BLaER1 (cell line): Measurements from ENCODE around the gene GNB1L.
A peak's percentile ranks its signal among the peaks of the same experiment; 100 is the strongest.
"Not testable (repeated sequence)": the region's sequence is repeated elsewhere in the genome, so short reads cannot be mapped to it uniquely, and the experiment has no call there.

Experiments
- H3K27ac ChIP-seq: shearing (Covaris generic); formaldehyde crosslinking; 2 replicates; pipeline ENCODE4 v1.8.1; 2022
- H3K27me3 ChIP-seq: shearing (Covaris generic); formaldehyde crosslinking; 2 replicates; pipeline ENCODE4 v1.8.1; 2022
- H3K36me3 ChIP-seq: shearing (Covaris generic); formaldehyde crosslinking; 2 replicates; pipeline ENCODE4 v1.8.1; 2022
- H3K4me1 ChIP-seq: shearing (Covaris generic); formaldehyde crosslinking; 2 replicates; pipeline ENCODE4 v1.8.1; 2022
- H3K4me2 ChIP-seq: shearing (Covaris generic); formaldehyde crosslinking; 2 replicates; pipeline ENCODE4 v1.8.1; 2022
- H3K4me3 ChIP-seq: shearing (Covaris generic); formaldehyde crosslinking; 2 replicates; pipeline ENCODE4 v1.8.1; 2022
- H3K9ac ChIP-seq: shearing (Covaris generic); formaldehyde crosslinking; 2 replicates; pipeline ENCODE4 v1.8.1; 2022
- H3K9me3 ChIP-seq: shearing (Covaris generic); formaldehyde crosslinking; 2 replicates; pipeline ENCODE4 v1.8.1; 2022
- H4K20me1 ChIP-seq: shearing (Covaris generic); formaldehyde crosslinking; 2 replicates; pipeline ENCODE4 v1.8.1; 2022
- Cebpa-rat ChIP-seq: shearing (Covaris generic); IDR thresholded peaks from 2 replicates; pipeline ENCODE4 v1.8.1; 2022

Gene GNB1L

DNA sequence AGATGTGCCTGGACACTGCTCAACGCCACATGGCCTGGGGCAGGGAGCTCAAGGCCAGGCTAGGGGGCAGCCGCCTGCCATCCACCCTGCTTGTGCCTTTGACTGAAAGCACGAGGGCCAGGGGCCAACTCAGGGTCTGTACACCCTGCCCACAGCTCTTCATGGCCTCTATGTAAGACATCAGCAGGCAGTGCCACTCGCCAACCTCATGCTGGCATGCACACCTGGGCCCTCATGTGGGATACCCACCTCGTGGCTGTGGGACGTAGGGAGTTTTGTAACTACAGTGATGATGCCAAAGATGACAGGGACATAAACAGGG is 68.4 kb downstream of the GNB1L start:
- H3K4me1 ChIP-seq, result 0 out of 2 replicates have a peak, but pooled peaks cover under 1% of the 10 kb centered on the region
- no peak overlapping the region for H3K4me2 ChIP-seq
- H3K9me3 ChIP-seq, result peaks cover 48% of the 10 kb centered on the region
- H3K36me3 ChIP-seq, result peaks cover 37% of the 10 kb centered on the region
- TF ChIP-seq Cebpa-rat, result no peak
- H3K27ac ChIP-seq, result no peak overlapping the region
- H3K27me3 ChIP-seq, result no peaks in the 10 kb centered on the region
- H4K20me1 ChIP-seq, result no peaks in the 10 kb centered on the region
- H3K9ac ChIP-seq, result no peak overlapping the region
- H3K4me3 ChIP-seq, result no peak overlapping the region

DNA sequence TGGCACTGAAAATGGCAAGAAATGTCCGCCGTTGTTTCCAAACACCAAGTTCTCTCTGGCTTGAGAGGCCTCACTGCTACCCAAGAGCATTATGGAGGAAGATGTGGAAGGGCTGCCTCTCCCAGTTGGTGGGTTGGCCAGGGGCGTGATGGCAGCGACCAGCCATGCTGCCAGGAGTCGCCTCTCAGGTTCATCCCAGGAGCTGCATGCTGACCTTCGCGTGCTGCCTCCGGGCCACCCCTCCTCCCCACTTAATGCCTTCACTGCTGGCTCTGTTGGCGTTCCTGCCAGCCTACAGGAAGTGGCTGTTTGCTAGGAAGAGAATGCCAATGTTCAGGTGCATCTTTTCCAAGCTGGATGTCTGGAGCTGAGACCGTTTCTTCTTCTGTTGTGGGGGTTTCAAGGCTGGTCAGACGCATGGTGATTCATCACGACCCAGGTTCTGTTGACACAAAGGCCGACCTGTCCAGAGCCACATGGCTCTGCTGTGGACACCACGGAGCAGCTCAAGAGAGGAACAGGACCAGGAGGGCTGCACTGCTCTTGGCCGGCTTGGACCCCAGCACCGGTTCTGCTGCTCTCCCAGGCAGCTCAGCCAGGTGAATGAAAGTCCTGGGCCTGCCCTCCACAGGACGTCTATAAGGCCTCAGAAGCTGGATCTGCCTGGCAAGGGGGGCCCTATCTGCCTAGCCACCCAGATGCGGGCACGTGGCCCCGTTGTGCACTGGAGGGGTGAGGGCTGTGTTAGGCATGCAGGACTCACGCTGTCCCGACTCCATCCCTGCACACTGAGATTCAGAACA is 69.0 kb downstream of the GNB1L start:
- no peak for TF ChIP-seq Cebpa-rat
- Histone ChIP-seq H3K9me3 (peaks cover 46% of the 10 kb centered on the region), H3K27me3 (no peaks in the 10 kb centered on the region), H3K27ac (no peak overlapping the region), H3K4me1 (peaks cover 6% of the 10 kb centered on the region; the same call in 1 of the 2 replicates), H3K4me2 (no peak overlapping the region), H3K4me3 (no peak overlapping the region), H3K9ac (no peak overlapping the region), H4K20me1 (no peaks in the 10 kb centered on the region), H3K36me3 (peaks cover 32% of the 10 kb centered on the region)

DNA sequence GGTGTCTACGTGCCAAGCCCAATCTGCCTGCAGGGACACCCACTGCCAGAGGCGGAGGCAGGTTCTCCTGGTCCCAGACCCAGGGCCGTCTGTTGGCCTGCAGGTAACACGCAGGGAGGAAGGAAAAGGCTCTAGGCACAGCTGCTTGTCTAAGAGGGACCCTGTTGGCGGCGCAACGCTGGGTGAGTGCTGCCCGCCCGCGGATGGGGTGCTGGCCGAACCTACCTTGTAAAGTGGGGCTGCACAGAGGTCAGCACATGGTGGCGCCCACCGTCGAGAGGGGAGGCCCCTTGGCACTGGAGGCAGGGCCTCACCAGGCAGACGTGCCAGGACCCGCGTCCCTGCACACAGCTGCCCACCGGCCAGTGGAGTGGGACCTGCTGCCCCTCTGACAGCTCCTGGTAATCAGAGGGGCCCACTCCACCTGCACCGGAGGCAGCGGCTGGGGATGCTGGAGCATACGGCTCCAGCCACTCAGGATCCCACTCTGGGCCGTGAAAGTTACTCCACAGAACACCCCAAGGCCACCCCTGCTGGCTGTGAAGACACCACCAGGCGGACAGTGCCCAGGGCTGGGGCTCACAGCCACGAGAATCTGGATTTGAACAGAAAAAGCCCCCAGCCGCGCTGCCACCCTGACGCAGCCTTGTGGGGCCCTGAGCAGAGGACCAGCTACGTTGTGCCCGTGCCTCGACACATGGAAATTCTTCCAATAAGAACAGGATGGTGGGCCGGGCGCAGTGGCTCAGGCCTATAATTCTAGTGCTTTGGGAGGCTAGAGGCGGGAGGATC is 70.1 kb downstream of the GNB1L start:
- Histone ChIP-seq H3K4me3 (no peak overlapping the region), H4K20me1 (no peaks in the 10 kb centered on the region), H3K4me2 (no peak overlapping the region), H3K27ac (no peak overlapping the region), H3K4me1 (peaks cover 17% of the 10 kb centered on the region), H3K9me3 (peaks cover 35% of the 10 kb centered on the region), H3K27me3 (no peaks in the 10 kb centered on the region), H3K9ac (no peak overlapping the region), H3K36me3 (peaks cover 22% of the 10 kb centered on the region)
- no peak for TF ChIP-seq Cebpa-rat

DNA sequence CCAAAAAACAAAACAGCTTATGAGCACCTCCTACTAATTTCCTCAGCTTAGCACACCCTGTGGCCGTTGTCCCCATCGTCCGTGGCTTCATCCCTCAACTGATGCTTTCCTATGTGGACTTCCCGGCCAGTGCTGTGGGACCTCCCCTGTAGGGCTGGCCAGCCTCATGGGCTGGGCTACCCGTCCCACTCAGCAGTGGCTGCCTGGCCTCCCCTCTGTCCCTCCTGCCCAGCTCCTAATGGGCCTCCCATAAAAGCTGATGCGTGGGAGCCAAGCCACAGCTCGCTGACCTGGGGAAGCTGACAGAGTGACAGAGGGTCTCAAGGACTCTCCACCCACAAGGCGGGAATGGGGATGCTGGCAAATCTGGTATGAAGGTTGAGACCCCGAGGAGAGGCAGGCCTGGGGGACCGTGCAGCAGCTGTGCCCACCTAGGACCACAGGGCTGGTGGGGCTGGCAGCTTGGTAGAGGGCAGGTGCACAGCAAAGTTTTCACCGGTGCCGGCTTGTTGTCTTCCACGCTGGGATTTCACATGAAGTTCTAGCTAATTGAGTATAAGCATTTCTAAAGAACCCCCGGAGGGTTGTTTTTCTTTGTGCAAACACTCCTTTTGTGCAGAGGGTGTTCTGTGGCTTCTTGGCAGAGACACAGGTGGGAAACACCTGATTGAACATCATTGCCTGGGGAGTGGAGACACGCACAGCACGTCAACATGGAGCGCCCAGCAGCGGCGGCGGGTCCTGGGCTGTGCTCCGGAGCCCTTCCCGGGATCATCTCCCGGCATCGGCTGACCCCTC is 70.9 kb downstream of the GNB1L start:
- H3K9ac ChIP-seq, result no peak overlapping the region
- no peak for TF ChIP-seq Cebpa-rat
- H3K4me3 ChIP-seq, result no peak overlapping the region
- no peak overlapping the region for H3K4me2 ChIP-seq
- peaks cover 25% of the 10 kb centered on the region for H3K4me1 ChIP-seq
- H4K20me1 ChIP-seq, result no peaks in the 10 kb centered on the region
- no peak overlapping the region for H3K27ac ChIP-seq
- peaks cover 27% of the 10 kb centered on the region for H3K9me3 ChIP-seq
- H3K36me3 ChIP-seq, result peaks cover 14% of the 10 kb centered on the region
- H3K27me3 ChIP-seq, result no peaks in the 10 kb centered on the region

DNA sequence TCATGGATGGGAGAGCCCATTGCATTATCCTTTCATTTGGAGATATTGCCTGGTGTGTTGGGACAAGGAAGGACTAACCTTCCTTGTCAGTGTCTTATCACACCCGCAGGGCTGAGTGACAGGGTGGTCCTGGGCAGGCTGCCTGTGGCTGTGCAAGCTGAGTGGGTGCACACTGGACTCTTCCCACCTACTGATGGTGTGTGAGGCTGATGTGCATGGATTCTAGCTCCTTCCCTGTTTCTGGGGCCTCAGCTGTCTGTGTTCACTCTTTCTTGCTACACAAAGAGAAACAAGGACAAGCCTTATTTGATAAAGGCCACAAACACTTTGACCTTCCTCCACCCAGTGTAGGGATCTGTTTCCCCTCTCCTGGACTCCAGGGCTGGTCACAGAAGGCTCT is 72.1 kb downstream of the GNB1L start:
- Histone ChIP-seq H3K4me2 (no peak overlapping the region), H3K27me3 (no peaks in the 10 kb centered on the region), H3K4me3 (no peak overlapping the region), H3K4me1 (peaks cover 27% of the 10 kb centered on the region), H3K27ac (no peak overlapping the region), H3K9ac (no peak overlapping the region), H4K20me1 (no peaks in the 10 kb centered on the region), H3K36me3 (peaks cover 1% of the 10 kb centered on the region; the same call in 1 of the 2 replicates), H3K9me3 (peaks cover 22% of the 10 kb centered on the region)
- TF ChIP-seq Cebpa-rat, result no peak

DNA sequence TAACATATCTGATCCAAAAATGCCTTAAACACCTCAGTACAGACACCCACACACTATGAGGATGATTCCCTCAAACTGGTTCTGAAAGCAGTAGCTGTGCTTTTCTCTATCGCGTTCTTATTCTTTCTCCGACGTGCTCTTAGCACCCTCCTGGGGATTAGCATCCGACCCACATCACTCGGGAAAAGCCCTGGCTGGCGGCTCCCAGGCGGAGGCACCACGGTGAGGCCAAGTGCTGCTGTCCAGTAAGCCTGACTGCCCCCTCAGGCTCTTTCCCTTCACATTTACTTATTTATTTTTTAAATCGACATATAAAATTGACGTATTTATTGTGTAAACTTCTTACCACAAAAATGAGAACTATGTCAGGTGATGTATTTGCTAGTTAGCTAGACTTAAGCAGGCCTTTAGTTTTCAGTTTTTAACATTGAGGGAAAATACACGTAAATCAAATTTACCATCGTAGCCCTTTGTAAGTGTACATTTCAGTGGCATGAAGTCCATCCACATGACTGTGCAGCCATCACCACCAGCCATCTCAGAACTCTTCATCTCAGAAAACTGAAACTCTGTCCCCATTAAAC is 74.9 kb downstream of the GNB1L start:
- TF ChIP-seq Cebpa-rat, result no peak
- no peaks in the 10 kb centered on the region for H4K20me1 ChIP-seq
- H3K9me3 ChIP-seq, result peaks cover 22% of the 10 kb centered on the region
- peak overlapping the region; percentile 53 for H3K4me2 ChIP-seq
- no peaks in the 10 kb centered on the region for H3K36me3 ChIP-seq
- H3K27ac ChIP-seq, result no peak overlapping the region
- H3K4me1 ChIP-seq, result peaks cover 42% of the 10 kb centered on the region
- no peak overlapping the region for H3K4me3 ChIP-seq
- H3K9ac ChIP-seq, result no peak overlapping the region
- H3K27me3 ChIP-seq, result no peaks in the 10 kb centered on the region

DNA sequence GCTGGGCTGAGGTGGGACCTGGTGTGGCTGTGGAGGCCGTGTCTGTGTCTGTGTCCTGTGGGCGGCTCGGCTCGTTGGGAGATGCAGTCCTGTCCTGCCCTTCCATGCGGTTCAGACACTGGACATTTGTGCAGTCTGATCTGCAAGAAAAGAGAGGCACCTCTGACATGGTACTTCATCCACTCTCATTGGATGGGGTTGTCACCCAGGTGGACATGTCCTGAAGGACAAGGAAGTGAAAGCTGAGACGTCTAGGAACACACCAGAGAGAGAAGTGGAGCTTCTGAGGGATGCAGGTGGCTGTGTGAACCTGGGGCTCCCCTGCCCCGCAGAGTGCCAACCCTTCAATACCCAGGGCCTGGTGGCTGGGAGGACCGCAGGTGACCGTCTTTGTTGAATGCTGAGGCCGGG is 75.7 kb downstream of the GNB1L start:
- H3K36me3 ChIP-seq, result no peaks in the 10 kb centered on the region
- H3K9me3 ChIP-seq, result peaks cover 22% of the 10 kb centered on the region
- peaks cover 46% of the 10 kb centered on the region for H3K4me1 ChIP-seq
- H4K20me1 ChIP-seq, result no peaks in the 10 kb centered on the region
- no peak overlapping the region for H3K27ac ChIP-seq
- peak overlapping the region; percentile 53 for H3K4me2 ChIP-seq
- no peak for TF ChIP-seq Cebpa-rat
- no peaks in the 10 kb centered on the region for H3K27me3 ChIP-seq
- H3K4me3 ChIP-seq, result no peak overlapping the region
- no peak overlapping the region for H3K9ac ChIP-seq

DNA sequence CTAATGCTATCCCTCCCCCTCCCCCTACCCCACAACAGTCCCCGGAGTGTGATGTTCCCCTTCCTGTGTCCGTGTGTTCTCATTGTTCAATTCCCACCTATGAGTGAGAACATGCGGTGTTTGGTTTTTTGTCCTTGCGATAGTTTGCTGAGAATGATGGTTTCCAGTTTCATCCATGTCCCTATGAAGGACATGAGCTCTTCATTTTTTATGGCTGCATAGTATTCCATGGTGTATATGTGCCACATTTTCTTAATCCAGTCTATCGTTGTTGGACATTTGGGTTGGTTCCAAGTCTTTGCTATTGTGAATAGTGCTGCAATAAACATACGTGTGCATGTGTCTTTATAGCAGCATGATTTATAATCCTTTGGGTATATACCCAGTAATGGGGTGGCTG is 77.5 kb downstream of the GNB1L start:
- not testable (repeated sequence) for H3K27me3 ChIP-seq, H3K9ac ChIP-seq, H3K36me3 ChIP-seq, H3K4me2 ChIP-seq, H4K20me1 ChIP-seq, H3K27ac ChIP-seq, H3K4me3 ChIP-seq
- H3K4me1 ChIP-seq, result peaks cover 64% of the 10 kb centered on the region
- peaks cover 14% of the 10 kb centered on the region for H3K9me3 ChIP-seq

DNA sequence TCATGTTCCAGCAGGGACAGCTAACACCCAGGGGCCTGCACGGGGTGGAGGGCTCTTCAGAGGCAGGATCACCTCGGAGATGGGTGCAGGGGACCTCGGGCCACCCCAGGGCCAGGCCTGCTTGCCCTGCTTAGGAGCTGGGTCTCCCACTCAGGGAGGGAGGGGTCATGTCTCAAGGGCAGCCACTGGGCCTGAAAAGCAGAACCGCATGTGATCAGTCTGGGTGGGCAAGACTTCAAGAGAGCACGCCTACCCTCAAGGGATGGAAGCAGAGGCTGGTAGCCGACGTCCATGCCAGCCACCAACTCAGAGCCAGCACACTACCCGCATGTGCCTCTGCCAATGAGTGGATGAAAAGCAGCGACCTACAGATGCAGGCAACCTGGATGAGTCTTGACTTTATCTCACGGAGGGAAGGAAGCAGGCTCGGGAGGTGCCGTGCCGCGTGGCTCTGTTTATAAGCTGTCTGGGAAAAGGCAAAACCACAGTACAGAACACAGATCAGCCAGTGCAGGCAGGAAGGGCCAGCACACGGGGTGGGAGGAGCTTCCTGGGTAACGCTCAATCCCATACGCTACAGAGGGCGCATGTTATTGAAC is 78.1 kb downstream of the GNB1L start:
- Histone ChIP-seq H3K27me3 (peaks cover 8% of the 10 kb centered on the region), H3K4me1 (peaks cover 71% of the 10 kb centered on the region), H3K9ac (no peak overlapping the region), H3K4me2 (peak overlapping the region; percentile 77), H3K9me3 (peaks cover 7% of the 10 kb centered on the region), H4K20me1 (no peaks in the 10 kb centered on the region), H3K27ac (no peak overlapping the region), H3K36me3 (no peaks in the 10 kb centered on the region), H3K4me3 (no peak overlapping the region)
- TF ChIP-seq Cebpa-rat, result no peak
